GM18868 (cell line): ENCODE measurements around the gene FUT2.

Experiments
- ATAC-seq: cut with Tn5 transposase; IDR thresholded peaks from one replicate; pipeline ENCODE4 v1.9.1; 2021; ENCODE audit warnings: mild to moderate bottlenecking, moderate library complexity; ENCODE audit not compliant: unreplicated experiment

The FUT2 gene

GRCh38 chr19:48749571-48750198, 53.9 kb downstream of the FUT2 start:
- ATAC-seq, result no peak

DNA sequence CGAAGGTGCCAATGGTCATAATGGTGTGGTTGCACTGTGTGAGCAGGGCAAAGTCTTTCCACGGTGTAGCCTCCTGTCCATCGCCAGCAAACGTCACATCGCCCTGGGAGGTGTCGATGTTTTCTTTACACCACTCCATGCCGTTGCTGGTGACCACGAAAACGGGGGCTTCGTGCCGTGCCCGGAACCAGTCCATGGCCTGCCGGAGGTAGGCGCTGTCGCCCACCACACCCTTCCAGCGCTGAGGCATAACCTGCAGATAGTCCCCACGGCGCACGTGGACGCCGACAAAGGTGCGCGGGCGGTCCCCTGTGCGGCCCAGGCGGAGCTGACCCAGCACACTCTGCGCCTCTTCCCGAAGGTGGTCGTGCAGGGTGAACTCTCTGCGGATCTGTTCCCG, 54.6 kb downstream of the FUT2 start:
- ATAC-seq, result no peak

DNA sequence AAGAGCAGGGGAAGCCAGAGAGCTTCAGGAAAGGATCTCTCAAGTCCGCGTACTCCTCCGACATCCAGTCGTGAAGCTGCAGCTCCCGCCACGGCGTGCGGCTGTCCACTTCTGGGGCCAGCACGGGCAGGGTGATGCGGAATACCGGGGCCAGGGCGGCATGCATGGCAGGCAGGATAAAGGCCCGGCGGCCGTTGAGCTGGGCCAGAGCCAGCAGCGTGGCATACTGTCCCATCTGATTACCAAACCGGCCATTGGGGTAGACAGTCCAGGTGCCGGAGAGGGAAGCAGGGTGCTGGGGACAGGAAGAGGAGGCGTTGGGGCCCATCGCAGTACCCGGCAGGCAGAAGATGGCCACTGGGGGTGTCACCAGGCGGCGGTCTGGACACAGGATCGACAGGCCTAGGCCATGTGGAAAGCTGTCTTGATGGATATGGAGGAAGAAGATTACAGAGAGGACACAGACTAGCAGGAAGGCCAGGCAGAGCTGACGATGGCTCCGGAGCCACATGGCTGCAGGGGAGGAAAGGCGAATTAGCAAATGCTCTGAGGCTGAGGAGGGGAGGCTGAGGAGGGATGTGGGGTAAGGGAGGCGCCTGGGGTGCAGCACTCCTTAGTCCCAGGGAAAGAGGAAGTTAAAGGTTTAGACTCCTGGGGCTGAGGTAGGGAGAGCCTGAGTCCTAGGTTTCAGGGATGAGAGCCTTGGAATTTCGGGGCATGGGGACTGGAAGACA, 55.2 kb downstream of the FUT2 start:
- no peak for ATAC-seq

- no peak for ATAC-seq
These were observed 56.2 kb downstream of the FUT2 start for GRCh38 chr19:48751845-48752495.

DNA sequence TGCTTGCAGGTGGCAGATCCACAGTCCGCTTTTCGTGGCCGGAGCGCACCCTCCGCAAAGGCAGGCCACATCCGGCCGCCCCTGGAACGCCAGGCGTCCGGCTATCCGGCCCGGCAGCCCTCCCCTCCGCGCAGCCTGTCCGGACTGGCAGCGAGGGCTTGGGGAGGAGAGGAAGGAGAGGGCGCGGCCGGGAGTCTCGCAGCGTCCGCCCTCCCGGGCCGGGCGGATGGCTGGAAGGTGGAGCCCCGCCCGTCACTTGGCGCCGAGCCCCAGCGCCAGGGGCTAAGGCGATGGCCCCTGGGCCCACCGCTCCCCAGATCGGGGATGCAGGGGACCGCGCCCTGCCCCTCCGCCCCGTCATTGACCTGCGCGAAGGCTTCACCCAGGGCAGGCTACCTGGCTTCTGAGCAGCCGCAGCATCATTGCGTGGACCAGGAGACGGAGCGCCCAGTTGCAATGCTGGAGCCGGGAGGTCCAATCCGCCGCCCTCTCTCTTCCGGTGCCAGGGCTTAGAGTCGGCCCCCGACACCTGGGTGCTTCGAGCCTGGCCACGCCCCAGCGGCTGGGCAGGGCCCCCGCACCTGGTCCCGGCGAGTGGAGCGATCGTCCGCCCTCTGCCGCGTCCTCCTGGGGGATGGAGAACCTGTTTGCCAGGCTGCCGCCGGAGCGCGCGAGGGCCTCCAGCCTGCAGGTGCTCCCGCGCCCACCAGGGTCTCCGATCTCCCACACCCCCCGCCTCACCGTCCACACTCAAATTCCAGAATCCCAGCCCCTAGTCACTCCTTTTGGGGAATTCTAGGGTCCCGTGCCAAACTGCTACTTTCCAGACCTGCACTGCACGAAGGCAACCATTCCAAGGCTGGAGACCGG, 57.0 kb downstream of the FUT2 start, which contains the start of gene FUT1:
Gene FUT1 (minus strand): TSS at position 146 of the 870 bp plus-strand sequence. CDS start 1,360 bp downstream, outside the sequence.
- no peak for ATAC-seq

GRCh38 chr19:48755084-48755641, 59.4 kb downstream of the FUT2 start, which contains the start of gene FGF21:
Gene FGF21, plus strand, starts transcription at chr19:48755524. Its CDS starts 713 bp downstream, at chr19:48756237.
- no peak for ATAC-seq
